ENCODE measurements around the gene TNNT1. TPM values are rescaled to one million over a fixed set of nuclear protein-coding genes. Genes with fewer than 3 reads are reported as not detected.
A peak's percentile ranks its signal among the peaks of the same experiment; 100 is the strongest.

TNNT1 gene
- total RNA-seq, 1 donor from 2014 or later: 8.3 TPM

GRCh38 chr19:55091126-55091910 lies 57.7 kb downstream of the TNNT1 start:
- no peaks in the 10 kb centered on the region for H3K36me3 ChIP-seq (ENCODE audit: insufficient read depth, low read length)
- DNase-seq (ENCODE audit: low read depth) (no peak), FAIRE-seq (no peak)
- Mint-ChIP-seq H3K9me3 (ENCODE audit: unreplicated experiment) (no peaks in the 10 kb centered on the region), H3K4me3 (ENCODE audit: unreplicated experiment) (no peak overlapping the region), H3K27ac (ENCODE audit: unreplicated experiment) (no peak overlapping the region), H3K36me3 (ENCODE audit: low read depth, unreplicated experiment) (peaks cover 6% of the 10 kb centered on the region), H3K27me3 (ENCODE audit: low read depth, unreplicated experiment) (no peaks in the 10 kb centered on the region), H3K4me1 (ENCODE audit: low read depth, unreplicated experiment) (peaks cover 14% of the 10 kb centered on the region)
- H3K9me3 ChIP-seq (ENCODE audit: insufficient read depth, low read depth, low read length): no peaks in the 10 kb centered on the region
- H4K20me1 ChIP-seq (ENCODE audit: insufficient read depth, low read length): peaks cover 28% of the 10 kb centered on the region
- H3K4me2 ChIP-seq (ENCODE audit: low read length): no peak overlapping the region
- no peak overlapping the region for H3K4me3 ChIP-seq (ENCODE audit: insufficient read depth, low read depth, low read length)
- no peak overlapping the region for H3K27ac ChIP-seq (ENCODE audit: low read depth, low read length)
- no peaks in the 10 kb centered on the region for H3K79me2 ChIP-seq (ENCODE audit: insufficient read depth, low read length)
- H2AFZ ChIP-seq (ENCODE audit: low read depth, low read length): no peak overlapping the region
- no peak overlapping the region for H3K9ac ChIP-seq (ENCODE audit: low read length)
- TF ChIP-seq, protein P1, sequence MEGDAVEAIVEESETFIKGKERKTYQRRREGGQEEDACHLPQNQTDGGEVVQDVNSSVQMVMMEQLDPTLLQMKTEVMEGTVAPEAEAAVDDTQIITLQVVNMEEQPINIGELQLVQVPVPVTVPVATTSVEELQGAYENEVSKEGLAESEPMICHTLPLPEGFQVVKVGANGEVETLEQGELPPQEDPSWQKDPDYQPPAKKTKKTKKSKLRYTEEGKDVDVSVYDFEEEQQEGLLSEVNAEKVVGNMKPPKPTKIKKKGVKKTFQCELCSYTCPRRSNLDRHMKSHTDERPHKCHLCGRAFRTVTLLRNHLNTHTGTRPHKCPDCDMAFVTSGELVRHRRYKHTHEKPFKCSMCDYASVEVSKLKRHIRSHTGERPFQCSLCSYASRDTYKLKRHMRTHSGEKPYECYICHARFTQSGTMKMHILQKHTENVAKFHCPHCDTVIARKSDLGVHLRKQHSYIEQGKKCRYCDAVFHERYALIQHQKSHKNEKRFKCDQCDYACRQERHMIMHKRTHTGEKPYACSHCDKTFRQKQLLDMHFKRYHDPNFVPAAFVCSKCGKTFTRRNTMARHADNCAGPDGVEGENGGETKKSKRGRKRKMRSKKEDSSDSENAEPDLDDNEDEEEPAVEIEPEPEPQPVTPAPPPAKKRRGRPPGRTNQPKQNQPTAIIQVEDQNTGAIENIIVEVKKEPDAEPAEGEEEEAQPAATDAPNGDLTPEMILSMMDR (IDR thresholded peaks at IDR 0.05; ENCODE audit: insufficient read depth, low read depth, low read length): no peak
- TF ChIP-seq EZH2 (IDR thresholded peaks at IDR 0.05; ENCODE audit: insufficient read depth, low read length): no peak
- H3K27me3 ChIP-seq (ENCODE audit: insufficient read depth, low read length): no peaks in the 10 kb centered on the region
- peaks cover 19% of the 10 kb centered on the region for H3K4me1 ChIP-seq (ENCODE audit: insufficient read depth, low read length)

DNA sequence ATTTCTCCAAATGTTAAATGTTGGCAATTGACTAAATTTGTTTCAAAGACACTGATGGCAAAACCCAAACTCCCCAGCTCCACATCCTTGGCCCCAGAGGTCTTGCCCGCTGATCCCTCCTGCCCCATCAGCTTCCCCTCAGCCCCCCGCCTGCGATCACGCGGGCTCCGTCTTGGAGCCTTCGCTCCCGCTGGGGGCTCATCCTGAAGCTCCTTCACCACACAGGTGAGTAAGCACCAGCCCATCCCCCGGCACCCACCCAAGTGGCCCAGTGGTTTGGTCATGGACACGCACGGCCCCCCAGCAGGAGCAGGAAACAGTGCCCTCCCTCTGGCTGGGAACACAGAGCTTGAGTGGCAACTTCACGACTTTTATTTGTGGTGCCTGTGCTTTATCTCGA lies 58.4 kb downstream of the TNNT1 start:
- peaks cover 34% of the 10 kb centered on the region for H4K20me1 ChIP-seq (ENCODE audit: insufficient read depth, low read length)
- Mint-ChIP-seq H3K9me3 (ENCODE audit: unreplicated experiment) (no peaks in the 10 kb centered on the region), H3K27me3 (ENCODE audit: low read depth, unreplicated experiment) (peaks cover 5% of the 10 kb centered on the region), H3K36me3 (ENCODE audit: low read depth, unreplicated experiment) (peaks cover 6% of the 10 kb centered on the region), H3K4me1 (ENCODE audit: low read depth, unreplicated experiment) (peaks cover 14% of the 10 kb centered on the region), H3K27ac (ENCODE audit: unreplicated experiment) (no peak overlapping the region), H3K4me3 (ENCODE audit: unreplicated experiment) (no peak overlapping the region)
- H3K79me2 ChIP-seq (ENCODE audit: insufficient read depth, low read length): no peaks in the 10 kb centered on the region
- FAIRE-seq (no peak), DNase-seq (ENCODE audit: low read depth) (no peak)
- no peak for TF ChIP-seq EZH2 (IDR thresholded peaks at IDR 0.05; ENCODE audit: insufficient read depth, low read length)
- TF ChIP-seq, protein P1 (IDR thresholded peaks at IDR 0.05; ENCODE audit: insufficient read depth, low read depth, low read length): no peak
- H3K4me1 ChIP-seq (ENCODE audit: insufficient read depth, low read length): peaks cover 19% of the 10 kb centered on the region
- H3K9ac ChIP-seq (ENCODE audit: low read length): no peak overlapping the region
- no peak overlapping the region for H3K4me3 ChIP-seq (ENCODE audit: insufficient read depth, low read depth, low read length)
- H3K27me3 ChIP-seq (ENCODE audit: insufficient read depth, low read length): peaks cover 6% of the 10 kb centered on the region
- H3K4me2 ChIP-seq (ENCODE audit: low read length): no peak overlapping the region
- no peak overlapping the region for H3K27ac ChIP-seq (ENCODE audit: low read depth, low read length)
- H3K36me3 ChIP-seq (ENCODE audit: insufficient read depth, low read length): no peaks in the 10 kb centered on the region
- H2AFZ ChIP-seq (ENCODE audit: low read depth, low read length): no peak overlapping the region
- H3K9me3 ChIP-seq (ENCODE audit: insufficient read depth, low read depth, low read length): no peaks in the 10 kb centered on the region

DNA sequence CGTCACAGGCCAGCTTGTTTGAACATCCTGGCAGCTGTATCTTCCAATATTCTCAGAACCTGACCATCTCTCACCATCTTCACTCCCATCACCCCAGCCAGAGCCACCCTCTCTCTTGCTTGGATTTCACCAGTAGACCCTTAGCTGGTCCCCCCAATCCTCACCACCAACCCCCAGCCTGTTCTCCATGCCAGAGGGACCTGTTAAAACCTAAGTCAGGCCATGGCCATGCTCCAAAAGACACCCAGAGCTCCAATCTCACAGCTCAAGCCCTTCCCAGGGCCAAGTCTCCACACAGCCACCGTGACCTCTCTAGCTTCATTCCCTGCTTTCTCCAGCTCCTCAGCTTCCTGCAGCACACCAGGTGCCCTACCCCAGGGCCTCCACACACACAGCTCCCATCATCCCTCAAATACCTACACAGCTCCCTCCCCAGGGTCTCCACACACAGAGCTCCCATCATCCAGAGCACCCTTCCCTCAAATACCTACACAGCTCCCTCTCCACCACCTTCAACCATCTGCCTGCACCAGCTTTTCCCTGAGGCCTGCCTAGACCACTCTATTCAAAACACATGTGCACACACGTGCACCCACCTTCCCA lies 59.6 kb downstream of the TNNT1 start:
- peaks cover 14% of the 10 kb centered on the region for H3K4me1 Mint-ChIP-seq (ENCODE audit: low read depth, unreplicated experiment)
- H3K4me3 Mint-ChIP-seq (ENCODE audit: unreplicated experiment): peak overlapping the region; percentile 46
- DNase-seq (ENCODE audit: low read depth): no peak
- peaks cover 37% of the 10 kb centered on the region for H4K20me1 ChIP-seq (ENCODE audit: insufficient read depth, low read length)
- TF ChIP-seq, protein P1 (IDR thresholded peaks at IDR 0.05; ENCODE audit: insufficient read depth, low read depth, low read length): no peak
- TF ChIP-seq EZH2 (IDR thresholded peaks at IDR 0.05; ENCODE audit: insufficient read depth, low read length): no peak
- H3K27ac ChIP-seq (ENCODE audit: low read depth, low read length): no peak overlapping the region
- peaks cover 13% of the 10 kb centered on the region for H3K27me3 Mint-ChIP-seq (ENCODE audit: low read depth, unreplicated experiment)
- peaks cover 3% of the 10 kb centered on the region for H3K36me3 Mint-ChIP-seq (ENCODE audit: low read depth, unreplicated experiment)
- no peaks in the 10 kb centered on the region for H3K9me3 ChIP-seq (ENCODE audit: insufficient read depth, low read depth, low read length)
- peaks cover 19% of the 10 kb centered on the region for H3K4me1 ChIP-seq (ENCODE audit: insufficient read depth, low read length)
- H3K27ac Mint-ChIP-seq (ENCODE audit: unreplicated experiment): no peak overlapping the region
- no peaks in the 10 kb centered on the region for H3K36me3 ChIP-seq (ENCODE audit: insufficient read depth, low read length)
- H3K9me3 Mint-ChIP-seq (ENCODE audit: unreplicated experiment): no peaks in the 10 kb centered on the region
- H3K27me3 ChIP-seq (ENCODE audit: insufficient read depth, low read length): peaks cover 15% of the 10 kb centered on the region
- H3K4me3 ChIP-seq (ENCODE audit: insufficient read depth, low read depth, low read length): no peak overlapping the region
- H3K79me2 ChIP-seq (ENCODE audit: insufficient read depth, low read length): no peaks in the 10 kb centered on the region
- FAIRE-seq: no peak
- no peak overlapping the region for H3K4me2 ChIP-seq (ENCODE audit: low read length)
- no peak overlapping the region for H3K9ac ChIP-seq (ENCODE audit: low read length)
- no peak overlapping the region for H2AFZ ChIP-seq (ENCODE audit: low read depth, low read length)

Data from astrocyte (in vitro differentiated cells and primary cell).